Natural killer cell (primary cell): Measurements from ENCODE around the gene ELOVL4. TPM values are rescaled to one million over a fixed set of nuclear protein-coding genes. Genes with fewer than 3 reads are reported as not detected.

ENCODE experiments used
- ATAC-seq, 3 donors: fragments of 150-1000 bp in 2 of 3; fragments of 200-7000 bp in 1 of 3; cut with Tn5 transposase; 1 replicate in 1 of 3; 2 replicates in 2 of 3; pipeline ENCODE4 v1.10.0; 2021; ENCODE audit warnings: mild to moderate bottlenecking in 2 of 3, moderate library complexity in 2 of 3
- DNase-seq, 2 donors: peaks; one replicate each; pipeline versions ENCODE4 v3.0.0 to v3.0.0-alpha.2; 2013 to 2021; ENCODE audit warnings: mixed read lengths in 1 of 2
- H3K27ac ChIP-seq: one replicate; pipeline ENCODE4 v1.5.1; 2013; ENCODE audit warnings: mild to moderate bottlenecking, low read length
- H3K27me3 ChIP-seq: one replicate; pipeline ENCODE4 v1.6.1; 2013; ENCODE audit warnings: low read length; ENCODE audit not compliant: control insufficient read depth, insufficient read depth
- H3K36me3 ChIP-seq: one replicate; pipeline ENCODE4 v1.6.1; 2013; ENCODE audit warnings: low read length; ENCODE audit not compliant: control insufficient read depth, insufficient read depth
- H3K4me1 ChIP-seq: one replicate; pipeline ENCODE4 v1.6.1; 2013; ENCODE audit warnings: low read length; ENCODE audit not compliant: control insufficient read depth, insufficient read depth
- H3K4me3 ChIP-seq: one replicate; pipeline ENCODE4 v1.5.1; 2013; ENCODE audit warnings: low read length
- H3K9me3 ChIP-seq: one replicate; pipeline ENCODE4 v1.6.1; 2013; ENCODE audit warnings: low read length; ENCODE audit not compliant: control insufficient read depth, insufficient read depth
- H3K27ac Mint-ChIP-seq, 2 donors: one replicate each; pipeline ENCODE4 v1.8.0; 2022; ENCODE audit warnings: mild to moderate bottlenecking in 2 of 2, mixed read lengths in 2 of 2, moderate library complexity in 1 of 2
- H3K27me3 Mint-ChIP-seq, 2 donors: one replicate each; pipeline ENCODE4 v1.8.0; 2022; ENCODE audit warnings: low read depth in 2 of 2, mixed read lengths in 2 of 2
- H3K36me3 Mint-ChIP-seq: one replicate; pipeline ENCODE4 v1.8.0; 2022; ENCODE audit warnings: mixed read lengths
- H3K4me1 Mint-ChIP-seq, 2 donors: one replicate each; pipeline ENCODE4 v1.8.0; 2022; ENCODE audit warnings: mixed read lengths in 2 of 2
- H3K4me3 Mint-ChIP-seq: one replicate; pipeline ENCODE4 v1.8.0; 2022; ENCODE audit warnings: mild to moderate bottlenecking, moderate library complexity, mixed read lengths
- H3K9me3 Mint-ChIP-seq, 2 donors: one replicate each; pipeline ENCODE4 v1.8.0; 2022; ENCODE audit warnings: mixed read lengths in 2 of 2
- WGBS: methylation state at CpG from one replicate; pipeline ENCODE4 v1.1.7; 2013; ENCODE audit warnings: missing lambda C conversion rate; ENCODE audit not compliant: insufficient coverage; 5-methylcytosine and 5-hydroxymethylcytosine counted together
- intact Hi-C: fragments of 100-400 bp; cut with micrococcal nuclease; formaldehyde crosslinking; loops from one replicate; pipeline ENCODE4 v1.14.2; 2022
- total RNA-seq, 4 donors: library from RNA; stranded (reverse); fragments of 120-200 nt in 1 of 4; gene quantifications; one replicate each; pipeline versions ENCODE4 v1.2.3 to v1.2.4, GENCODE V29; 2013 to 2022
- TF ChIP-seq, protein P1 (sequence below): fragments of 200-600 bp; IDR thresholded peaks from one replicate; pipeline ENCODE4 v1.8.0; 2022; ENCODE audit warnings: antibody characterized with exemption

ELOVL4 gene
- total RNA-seq, 3 donors from 2014 or later (not counting 1 experiment from before 2014, with no cell fraction given): not detected

- no CpG with 5 or more reads among the region's 1 CpG for WGBS
- intact Hi-C loops: no loop called here
- no peaks in the 10 kb centered on the region for H3K9me3 Mint-ChIP-seq
These were observed 35.4 kb downstream of the ELOVL4 start for GRCh38 chr6:79911992-79912391.

GRCh38 chr6:79909517-79909916 is 37.8 kb downstream of the ELOVL4 start:
- no peak overlapping the region for H3K4me3 ChIP-seq
- Mint-ChIP-seq H3K4me3 (no peak overlapping the region), H3K9me3 (no peaks in the 10 kb centered on the region), H3K27ac (no peak overlapping the region), H3K27me3 (peaks cover 5 to 11% of the 10 kb centered on the region in 2 donors), H3K4me1 (peaks cover 0 to 9% of the 10 kb centered on the region in 2 donors), H3K36me3 (no peaks in the 10 kb centered on the region)
- peaks cover 5% of the 10 kb centered on the region for H3K27me3 ChIP-seq
- no peak overlapping the region for H3K27ac ChIP-seq
- H3K9me3 ChIP-seq: no peaks in the 10 kb centered on the region
- WGBS: 84% methylated on average over 2 of the region's 3 CpGs
- peaks cover 6% of the 10 kb centered on the region for H3K4me1 ChIP-seq
- intact Hi-C loops: no loop called here
- no peaks in the 10 kb centered on the region for H3K36me3 ChIP-seq
- TF ChIP-seq, protein P1, sequence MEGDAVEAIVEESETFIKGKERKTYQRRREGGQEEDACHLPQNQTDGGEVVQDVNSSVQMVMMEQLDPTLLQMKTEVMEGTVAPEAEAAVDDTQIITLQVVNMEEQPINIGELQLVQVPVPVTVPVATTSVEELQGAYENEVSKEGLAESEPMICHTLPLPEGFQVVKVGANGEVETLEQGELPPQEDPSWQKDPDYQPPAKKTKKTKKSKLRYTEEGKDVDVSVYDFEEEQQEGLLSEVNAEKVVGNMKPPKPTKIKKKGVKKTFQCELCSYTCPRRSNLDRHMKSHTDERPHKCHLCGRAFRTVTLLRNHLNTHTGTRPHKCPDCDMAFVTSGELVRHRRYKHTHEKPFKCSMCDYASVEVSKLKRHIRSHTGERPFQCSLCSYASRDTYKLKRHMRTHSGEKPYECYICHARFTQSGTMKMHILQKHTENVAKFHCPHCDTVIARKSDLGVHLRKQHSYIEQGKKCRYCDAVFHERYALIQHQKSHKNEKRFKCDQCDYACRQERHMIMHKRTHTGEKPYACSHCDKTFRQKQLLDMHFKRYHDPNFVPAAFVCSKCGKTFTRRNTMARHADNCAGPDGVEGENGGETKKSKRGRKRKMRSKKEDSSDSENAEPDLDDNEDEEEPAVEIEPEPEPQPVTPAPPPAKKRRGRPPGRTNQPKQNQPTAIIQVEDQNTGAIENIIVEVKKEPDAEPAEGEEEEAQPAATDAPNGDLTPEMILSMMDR: no peak
- ATAC-seq (no peak), DNase-seq (no peak)

More at GRCh38 chr6:79911992-79912391, 35.4 kb downstream of the ELOVL4 start:
- Histone ChIP-seq H3K9me3 (no peaks in the 10 kb centered on the region), H3K4me1 (peaks cover 6% of the 10 kb centered on the region), H3K27me3 (peaks cover 5% of the 10 kb centered on the region), H3K27ac (no peak overlapping the region), H3K36me3 (no peaks in the 10 kb centered on the region), H3K4me3 (no peak overlapping the region)
- peaks cover 2 to 9% of the 10 kb centered on the region in 2 donors for H3K27me3 Mint-ChIP-seq
- H3K4me3 Mint-ChIP-seq: no peak overlapping the region
- H3K27ac Mint-ChIP-seq: no peak overlapping the region
- DNase-seq: no peak
- TF ChIP-seq, protein P1: no peak
- peaks cover 0 to 9% of the 10 kb centered on the region in 2 donors for H3K4me1 Mint-ChIP-seq
- H3K36me3 Mint-ChIP-seq: no peaks in the 10 kb centered on the region
- no peak for ATAC-seq

GRCh38 chr6:79902046-79902445 is 45.3 kb downstream of the ELOVL4 start:
- ATAC-seq: no peak
- 87% methylated on average over 2 of the region's 2 CpGs for WGBS

More at GRCh38 chr6:79902046-79902445, 45.3 kb downstream of the ELOVL4 start:
- TF ChIP-seq, protein P1: no peak
- Histone ChIP-seq H3K9me3 (no peaks in the 10 kb centered on the region), H3K4me3 (no peak overlapping the region), H3K4me1 (no peaks in the 10 kb centered on the region), H3K27ac (no peak overlapping the region), H3K27me3 (no peaks in the 10 kb centered on the region), H3K36me3 (no peaks in the 10 kb centered on the region)
- intact Hi-C loops: no loop called here
- no peaks in the 10 kb centered on the region for H3K4me1 Mint-ChIP-seq
- H3K9me3 Mint-ChIP-seq: no peaks in the 10 kb centered on the region
- H3K4me3 Mint-ChIP-seq: no peak overlapping the region
- DNase-seq: no peak
- H3K27ac Mint-ChIP-seq: no peak overlapping the region
- H3K27me3 Mint-ChIP-seq: peaks cover 3 to 9% of the 10 kb centered on the region in 2 donors
- H3K36me3 Mint-ChIP-seq: no peaks in the 10 kb centered on the region
